ENCODE data around the gene ANP32A. TPM values are rescaled to one million over a fixed set of nuclear protein-coding genes. Genes with fewer than 3 reads are reported as not detected.

ANP32A gene
- total RNA-seq, 1 experiment from 2014 or later = 104 TPM

- peak; percentile 55 for DNase-seq (ENCODE audit: low read depth)
Measured at GRCh38 chr15:68819495-68820294, 1.0 kb downstream of the ANP32A start.

DNA sequence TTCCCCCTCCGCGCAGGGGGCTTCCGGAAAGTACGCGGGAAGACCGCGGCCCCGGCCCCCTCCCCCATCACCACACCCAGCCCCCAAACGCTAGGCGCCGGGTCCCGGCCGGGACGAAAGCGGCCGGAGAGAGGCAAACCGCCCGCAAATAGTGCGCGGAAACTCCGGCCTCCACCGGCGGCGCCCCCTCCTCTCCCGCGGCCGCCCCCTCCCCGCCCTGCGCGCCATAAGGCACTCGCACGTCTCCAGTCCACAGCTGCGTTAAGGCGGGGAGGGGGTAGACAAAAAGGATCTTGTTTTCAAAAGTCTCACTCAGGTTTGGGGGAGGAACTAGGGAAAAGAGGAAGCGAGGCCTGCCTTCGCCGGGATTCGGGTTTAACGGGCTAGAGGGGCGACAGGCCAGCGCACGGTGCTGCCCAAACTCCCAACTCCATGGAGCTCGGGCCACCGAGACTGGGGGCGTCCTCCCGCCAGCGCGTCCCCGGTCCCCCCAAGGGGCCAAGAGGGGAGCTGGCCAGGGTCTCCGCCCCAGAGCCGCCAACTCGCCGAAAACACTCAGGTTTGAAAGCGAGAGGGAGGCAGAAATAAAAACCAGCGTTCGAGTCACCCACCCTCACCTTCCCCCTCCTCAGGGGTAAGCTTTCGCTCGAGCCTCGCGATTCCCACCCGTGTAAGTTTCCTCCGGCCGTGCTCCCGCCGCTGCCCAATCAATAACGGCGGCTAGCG lies 1.8 kb downstream of the ANP32A start:
- DNase-seq (ENCODE audit: low read depth) = peak; percentile 45

DNA sequence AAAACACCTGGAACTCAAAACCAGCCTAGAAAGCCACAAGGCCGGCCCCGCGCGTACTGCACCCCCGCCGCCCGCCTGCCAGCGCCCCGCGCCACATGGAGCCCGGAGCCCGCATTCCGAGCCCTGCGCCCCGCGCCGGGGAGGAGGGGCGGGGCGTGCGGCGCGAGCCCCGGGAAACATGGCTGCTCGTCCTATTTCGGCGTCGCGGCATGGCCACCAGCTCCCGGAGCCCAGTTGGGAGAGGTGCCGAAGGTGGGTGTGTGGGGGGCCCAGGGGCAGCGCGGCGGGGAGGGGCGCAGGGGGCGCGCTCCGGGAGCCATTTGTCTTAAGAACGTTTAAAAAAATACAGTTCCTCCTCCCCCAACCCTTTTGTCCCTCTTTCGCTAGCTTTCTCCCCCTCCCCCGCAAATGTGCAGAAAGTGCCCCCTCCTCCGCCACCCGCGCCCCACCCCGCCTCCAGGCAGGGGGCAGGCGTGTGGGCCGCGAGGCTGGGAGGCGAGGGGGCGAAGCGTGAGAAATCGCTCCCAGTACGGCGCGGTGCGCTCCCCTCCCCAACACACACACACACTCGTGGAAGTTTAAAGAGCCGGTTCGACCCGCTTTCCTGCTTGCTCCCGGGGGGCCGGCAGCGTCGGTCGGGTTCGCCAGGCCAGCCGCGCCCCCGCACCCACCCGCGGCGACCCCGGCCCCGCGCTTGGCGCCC lies 2.5 kb downstream of the ANP32A start:
- peak; percentile 77 for DNase-seq (ENCODE audit: low read depth)

DNA sequence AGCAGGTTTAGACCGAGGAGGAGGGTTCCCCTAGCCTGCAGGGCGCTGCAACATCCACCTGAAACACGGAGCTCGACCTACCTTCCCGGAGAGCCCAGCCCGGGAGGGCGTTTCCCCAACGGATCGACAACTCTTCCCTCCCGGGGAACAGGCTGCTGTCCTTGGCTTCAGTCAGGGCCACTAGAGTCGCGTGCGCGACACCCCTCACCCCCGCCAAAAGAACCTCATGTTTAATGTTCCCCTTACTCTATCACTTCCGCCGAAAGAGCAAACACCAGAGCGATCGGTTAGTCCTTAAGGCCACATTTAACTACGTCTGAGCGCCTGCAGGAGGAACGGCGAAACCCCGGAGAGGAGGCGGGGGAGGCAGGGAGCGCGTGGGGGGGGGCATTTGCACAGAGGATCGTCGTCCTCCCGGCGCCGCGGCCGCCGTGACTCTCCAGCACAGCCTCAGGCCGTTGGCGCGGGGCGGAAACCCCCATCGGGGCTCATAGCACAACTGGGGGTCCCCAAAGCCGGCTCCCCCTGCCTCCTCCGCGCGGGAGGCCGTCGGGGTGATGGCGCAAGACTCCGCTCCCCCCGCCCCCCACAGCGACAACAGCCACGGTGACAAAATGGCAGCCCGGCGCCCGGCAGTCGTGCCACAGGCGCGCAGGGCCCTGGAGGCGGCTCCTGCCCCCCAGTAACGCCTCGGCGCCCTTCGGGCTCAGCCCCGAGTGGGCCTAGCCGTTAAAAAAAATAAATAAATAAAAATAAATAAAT lies 3.2 kb downstream of the ANP32A start:
- DNase-seq (ENCODE audit: low read depth) = peak; percentile 71

- no peak for DNase-seq (ENCODE audit: low read depth)
Measured at GRCh38 chr15:68816795-68817303, 3.8 kb downstream of the ANP32A start.

DNA sequence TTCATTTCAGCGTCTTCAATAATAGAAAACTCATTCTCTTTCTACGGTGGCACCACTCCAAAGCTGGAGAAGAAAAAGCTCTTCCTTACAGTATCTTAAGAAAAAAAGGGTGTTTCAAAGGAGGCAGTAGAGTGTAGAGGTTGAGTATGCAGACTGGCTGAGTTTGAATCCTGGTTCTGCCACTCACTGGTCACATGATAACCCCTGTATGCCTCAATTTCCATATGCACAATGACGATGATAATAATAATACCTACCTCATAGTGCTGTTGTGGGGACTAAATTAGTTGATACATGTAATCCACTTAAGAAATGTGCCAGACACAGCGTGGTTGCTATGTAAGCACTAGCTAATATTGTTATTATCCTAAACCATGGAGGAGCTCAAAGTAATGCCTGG lies 4.5 kb downstream of the ANP32A start:
- no peak for DNase-seq (ENCODE audit: low read depth)

GRCh38 chr15:68815598-68815997 lies 5.1 kb downstream of the ANP32A start:
- peak; percentile 39 for DNase-seq (ENCODE audit: low read depth)

DNA sequence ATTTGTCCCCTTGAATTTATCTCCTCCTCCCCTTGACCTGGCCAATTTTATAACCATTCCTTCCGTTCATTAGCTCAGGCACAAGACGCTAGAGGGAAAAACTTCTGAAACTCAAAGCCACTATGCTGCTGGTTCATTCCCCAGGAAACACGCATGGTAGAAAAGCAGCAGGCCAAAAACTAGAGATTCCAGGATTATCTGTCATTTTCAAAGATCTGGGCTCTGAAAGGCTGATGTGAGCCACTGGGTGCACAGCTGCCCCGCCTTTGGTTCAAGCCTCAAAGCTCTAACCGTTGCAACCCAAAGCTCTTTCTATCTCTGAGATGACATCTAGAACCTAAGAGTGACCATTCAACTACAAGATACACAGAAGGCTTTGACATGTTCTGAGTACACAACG lies 6.1 kb downstream of the ANP32A start:
- no peak for DNase-seq (ENCODE audit: low read depth)

GRCh38 chr15:68812597-68813431 lies 7.9 kb downstream of the ANP32A start:
- no peak for DNase-seq (ENCODE audit: low read depth)

DNA sequence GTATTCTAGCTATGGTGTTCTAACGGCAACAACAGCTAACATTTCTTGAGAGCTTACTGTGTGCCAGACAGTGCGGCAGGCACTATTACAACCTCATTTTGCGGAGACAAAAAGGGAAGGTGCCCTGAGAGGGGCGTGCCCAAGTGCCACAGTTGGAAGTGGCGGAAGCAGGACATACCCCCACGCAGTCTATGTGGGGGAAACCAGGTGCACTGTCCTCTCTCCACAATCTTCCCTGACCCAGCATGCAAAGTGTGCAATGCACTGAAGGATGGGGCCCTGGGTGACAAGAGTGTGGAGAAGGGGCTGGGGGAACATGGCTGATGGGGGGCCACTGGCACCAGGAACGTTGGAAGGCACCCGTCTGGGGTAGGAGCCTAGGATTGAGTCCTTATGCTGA lies 8.6 kb downstream of the ANP32A start:
- DNase-seq (ENCODE audit: low read depth) = no peak

DNA sequence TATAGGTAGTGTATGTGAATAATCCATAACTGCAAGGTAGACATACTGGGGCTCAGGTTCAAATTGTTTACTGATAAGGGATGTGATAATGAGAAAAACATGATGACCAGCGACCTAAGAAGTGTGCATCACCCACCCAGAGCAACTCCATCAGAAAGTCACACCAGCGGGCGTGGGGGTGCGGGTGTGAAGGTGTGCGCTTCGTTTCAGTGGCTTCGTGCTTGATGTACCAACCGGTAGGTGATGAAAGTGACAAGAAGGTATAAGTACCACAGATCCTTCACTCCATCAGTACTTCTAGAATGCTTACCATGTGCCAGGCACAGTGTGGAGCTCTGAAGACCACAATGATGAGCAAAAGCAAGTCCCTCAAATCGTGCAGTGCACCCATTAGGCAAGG lies 11.2 kb downstream of the ANP32A start:
- DNase-seq (ENCODE audit: low read depth) = no peak

GRCh38 chr15:68808770-68809169 lies 11.9 kb downstream of the ANP32A start:
- DNase-seq (ENCODE audit: low read depth) = no peak

- no peak for DNase-seq (ENCODE audit: low read depth)
Measured at GRCh38 chr15:68808091-68808490, 12.6 kb downstream of the ANP32A start.

GRCh38 chr15:68807249-68807648 lies 13.4 kb downstream of the ANP32A start:
- DNase-seq (ENCODE audit: low read depth) = no peak

DNA sequence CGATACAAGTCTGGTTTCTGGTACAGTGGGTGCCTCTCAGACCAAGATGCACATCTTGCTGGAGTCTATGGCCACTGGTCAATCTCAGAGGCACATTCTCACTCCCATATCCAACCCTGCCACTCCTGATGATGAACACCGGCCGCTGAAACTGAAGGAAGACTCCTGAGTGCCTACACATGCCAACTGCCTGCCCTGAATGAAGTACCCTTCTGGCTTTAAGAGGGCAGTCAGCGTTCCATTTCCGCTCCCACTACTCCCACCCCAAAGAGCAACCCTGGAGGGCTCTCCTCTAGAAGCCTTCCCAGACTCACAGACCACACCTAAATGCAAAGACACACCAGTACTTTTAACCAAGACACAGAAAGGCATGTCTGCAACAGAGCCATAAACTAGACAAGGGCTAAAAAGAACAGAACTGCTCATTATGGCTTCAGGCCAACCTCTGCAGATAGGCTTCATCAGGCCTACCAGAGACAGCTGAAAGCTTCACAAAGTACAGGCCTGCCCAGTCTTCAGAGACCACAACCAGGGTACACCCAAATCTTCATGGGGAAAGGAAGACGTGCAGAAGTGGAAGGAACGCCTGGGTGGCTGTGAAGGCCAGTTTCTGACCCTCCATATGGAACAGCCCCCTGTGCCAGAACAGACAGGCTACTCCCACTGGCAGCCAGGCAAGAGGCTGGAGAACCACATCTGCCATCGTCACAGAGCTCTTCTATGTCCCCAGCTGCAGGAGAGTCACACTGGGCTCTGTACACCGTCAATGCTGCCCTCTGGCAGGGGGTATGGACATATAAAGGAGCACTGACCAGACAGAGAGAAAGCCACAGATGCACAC lies 14.3 kb downstream of the ANP32A start:
- DNase-seq (ENCODE audit: low read depth) = no peak

GRCh38 chr15:68802373-68802772 lies 18.3 kb downstream of the ANP32A start:
- no peak for DNase-seq (ENCODE audit: low read depth)

- no peak for DNase-seq (ENCODE audit: low read depth)
Measured at GRCh38 chr15:68801572-68802148, 19.0 kb downstream of the ANP32A start.

GRCh38 chr15:68800875-68801274 lies 19.8 kb downstream of the ANP32A start:
- DNase-seq (ENCODE audit: low read depth) = no peak

DNA sequence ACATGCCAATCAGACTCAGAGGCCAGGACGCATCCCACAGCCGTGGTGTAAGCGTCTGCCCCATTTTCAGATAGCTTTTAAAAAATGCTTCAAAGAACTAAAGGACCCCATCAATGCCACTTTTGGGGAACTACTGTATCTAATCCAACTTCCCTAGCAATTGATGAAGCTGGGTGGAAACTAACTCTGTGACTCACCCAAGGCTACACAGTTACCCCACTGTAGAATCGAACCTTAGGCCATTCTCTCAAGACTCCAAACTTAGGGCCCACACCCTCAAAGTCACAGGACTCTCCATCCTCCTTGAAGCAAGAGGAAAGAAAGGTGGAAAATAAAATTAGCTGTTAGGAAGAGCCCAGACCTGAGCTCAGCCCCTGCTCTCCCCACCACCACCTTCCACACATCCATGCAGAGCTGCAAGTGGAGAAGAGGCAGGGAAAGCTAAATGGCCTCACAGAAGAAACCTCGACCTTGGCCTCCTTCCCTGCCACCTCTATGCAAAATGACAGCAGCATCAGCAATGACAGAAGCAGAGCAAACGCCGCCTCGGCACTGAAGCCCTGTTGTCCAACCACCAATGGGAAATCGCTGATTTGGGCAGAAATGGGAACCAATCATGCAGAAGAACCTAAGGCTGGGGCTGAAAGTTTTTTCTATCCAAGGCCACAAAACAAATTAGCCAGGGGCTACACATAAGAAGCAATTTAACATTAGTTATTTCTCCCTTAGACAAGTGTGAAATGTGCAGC lies 22.2 kb downstream of the ANP32A start:
- no peak for DNase-seq (ENCODE audit: low read depth)

Measured in Daoy (cell line).